DOHH2 (cell line): Measurements from ENCODE around the gene TMEM9B.
"Not testable (repeated sequence)": the region's sequence is repeated elsewhere in the genome, so short reads cannot be mapped to it uniquely, and the experiment has no call there.

Experiments used
- H3F3A ChIP-seq: fragments of 200-600 bp; sonication (generic), shearing (Covaris generic); 2 replicates; pipeline ENCODE4 v1.6.0; 2016; ENCODE audit warnings: antibody characterized with exemption, mild to moderate bottlenecking; ENCODE audit not compliant: control insufficient read depth, insufficient read depth
- H3K27ac ChIP-seq: fragments of 200-600 bp; sonication (generic); 2 replicates; pipeline ENCODE4 v1.5.1; 2014; ENCODE audit warnings: low read depth, mild to moderate bottlenecking, low read length, moderate library complexity
- H3K27me3 ChIP-seq: fragments of 200-600 bp; sonication (generic); 2 replicates; pipeline ENCODE4 v1.6.1; 2014; ENCODE audit warnings: mild to moderate bottlenecking, low read length, mixed read lengths; ENCODE audit not compliant: control insufficient read depth
- H3K36me3 ChIP-seq: fragments of 200-600 bp; sonication (generic); 2 replicates; pipeline ENCODE4 v1.6.1; 2014; ENCODE audit warnings: mild to moderate bottlenecking, low read length, moderate library complexity, mixed read lengths; ENCODE audit not compliant: control insufficient read depth
- H3K4me1 ChIP-seq: fragments of 200-600 bp; sonication (generic); 2 replicates; pipeline ENCODE4 v1.6.1; 2014; ENCODE audit warnings: mild to moderate bottlenecking, low read length, mixed read lengths; ENCODE audit not compliant: control insufficient read depth
- H3K4me2 ChIP-seq: fragments of 200-600 bp; sonication (generic); 2 replicates; pipeline ENCODE4 v1.6.0; 2014; ENCODE audit warnings: mild to moderate bottlenecking, low read length, moderate library complexity
- H3K4me3 ChIP-seq: fragments of 200-600 bp; sonication (generic); 2 replicates; pipeline ENCODE4 v1.5.1; 2014; ENCODE audit warnings: mild to moderate bottlenecking, low read length, mixed read lengths
- H3K79me2 ChIP-seq: fragments of 200-600 bp; sonication (generic); 2 replicates; pipeline ENCODE4 v1.6.1; 2014; ENCODE audit warnings: mild to moderate bottlenecking, low read length, mixed read lengths; ENCODE audit not compliant: control insufficient read depth
- H3K9me2 ChIP-seq: fragments of 200-600 bp; sonication (generic); replicated peaks from 2 replicates; pipeline ENCODE4 v1.6.1; 2014; ENCODE audit warnings: mild to moderate bottlenecking, low read length, mixed read lengths; ENCODE audit not compliant: control insufficient read depth
- H3K9me3 ChIP-seq: fragments of 200-600 bp; sonication (generic); 2 replicates; pipeline ENCODE4 v1.6.1; 2014; ENCODE audit warnings: antibody characterized with exemption, low read length, mixed read lengths; ENCODE audit not compliant: control insufficient read depth, insufficient read depth
- H4K20me1 ChIP-seq: fragments of 200-600 bp; sonication (generic); 2 replicates; pipeline ENCODE4 v1.6.0; 2014; ENCODE audit warnings: low read depth, mild to moderate bottlenecking, antibody characterized with exemption, low read length, moderate library complexity; ENCODE audit not compliant: control insufficient read depth, insufficient read depth
- EZH2phosphoT487 ChIP-seq: fragments of 200-600 bp; sonication (generic); IDR thresholded peaks from 2 replicates; pipeline ENCODE4 v1.6.1; 2017; ENCODE audit warnings: borderline replicate concordance, mild to moderate bottlenecking, antibody characterized with exemption, low read length, moderate library complexity, mixed read lengths
- TF ChIP-seq, protein P1 (sequence below): fragments of 200-600 bp; sonication (generic); IDR thresholded peaks from one replicate; pipeline ENCODE4 v1.5.1; 2014; ENCODE audit warnings: antibody characterized with exemption, mild to moderate bottlenecking, low read depth, low read length; ENCODE audit not compliant: poor library complexity, severe bottlenecking

TMEM9B gene

GRCh38 chr11:8988329-8989234 is 24.3 kb upstream of the TMEM9B start:
- no peak for TF ChIP-seq EZH2phosphoT487
- Histone ChIP-seq H3F3A (no peaks in the 10 kb centered on the region), H3K9me2 (no peaks in the 10 kb centered on the region), H4K20me1 (no peaks in the 10 kb centered on the region), H3K79me2 (no peaks in the 10 kb centered on the region), H3K36me3 (no peaks in the 10 kb centered on the region), H3K27ac (no peak overlapping the region), H3K27me3 (peaks cover 11% of the 10 kb centered on the region), H3K9me3 (no peaks in the 10 kb centered on the region), H3K4me1 (no peaks in the 10 kb centered on the region), H3K4me3 (no peak overlapping the region), H3K4me2 (no peak overlapping the region)

DNA sequence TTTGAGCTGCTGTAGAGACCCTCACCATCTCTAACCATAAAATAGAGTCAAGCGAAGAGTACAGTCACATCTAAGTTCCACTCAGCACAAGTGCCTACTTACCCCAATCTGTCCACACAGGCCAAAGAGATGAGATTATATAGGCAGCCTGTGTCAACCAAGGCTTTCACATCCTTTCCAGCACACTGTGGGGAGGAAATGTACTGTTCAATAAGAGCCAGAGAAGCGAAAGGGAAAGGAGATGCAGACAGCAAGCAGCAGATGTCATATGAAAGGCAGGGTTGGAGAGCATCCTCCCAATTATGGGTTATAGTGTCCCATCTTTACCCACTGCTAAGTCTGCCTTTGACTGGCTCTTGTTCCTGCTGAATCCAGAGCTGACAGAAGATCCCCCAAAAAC is 23.2 kb upstream of the TMEM9B start:
- Histone ChIP-seq H3K9me3 (no peaks in the 10 kb centered on the region), H3F3A (no peaks in the 10 kb centered on the region), H3K4me3 (no peak overlapping the region), H3K4me1 (no peaks in the 10 kb centered on the region), H4K20me1 (no peaks in the 10 kb centered on the region), H3K4me2 (no peak overlapping the region), H3K36me3 (no peaks in the 10 kb centered on the region), H3K27ac (no peak overlapping the region), H3K79me2 (no peaks in the 10 kb centered on the region), H3K27me3 (peaks cover 14% of the 10 kb centered on the region), H3K9me2 (no peaks in the 10 kb centered on the region)
- TF ChIP-seq, protein P1, sequence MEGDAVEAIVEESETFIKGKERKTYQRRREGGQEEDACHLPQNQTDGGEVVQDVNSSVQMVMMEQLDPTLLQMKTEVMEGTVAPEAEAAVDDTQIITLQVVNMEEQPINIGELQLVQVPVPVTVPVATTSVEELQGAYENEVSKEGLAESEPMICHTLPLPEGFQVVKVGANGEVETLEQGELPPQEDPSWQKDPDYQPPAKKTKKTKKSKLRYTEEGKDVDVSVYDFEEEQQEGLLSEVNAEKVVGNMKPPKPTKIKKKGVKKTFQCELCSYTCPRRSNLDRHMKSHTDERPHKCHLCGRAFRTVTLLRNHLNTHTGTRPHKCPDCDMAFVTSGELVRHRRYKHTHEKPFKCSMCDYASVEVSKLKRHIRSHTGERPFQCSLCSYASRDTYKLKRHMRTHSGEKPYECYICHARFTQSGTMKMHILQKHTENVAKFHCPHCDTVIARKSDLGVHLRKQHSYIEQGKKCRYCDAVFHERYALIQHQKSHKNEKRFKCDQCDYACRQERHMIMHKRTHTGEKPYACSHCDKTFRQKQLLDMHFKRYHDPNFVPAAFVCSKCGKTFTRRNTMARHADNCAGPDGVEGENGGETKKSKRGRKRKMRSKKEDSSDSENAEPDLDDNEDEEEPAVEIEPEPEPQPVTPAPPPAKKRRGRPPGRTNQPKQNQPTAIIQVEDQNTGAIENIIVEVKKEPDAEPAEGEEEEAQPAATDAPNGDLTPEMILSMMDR = no peak
- TF ChIP-seq EZH2phosphoT487 = no peak

GRCh38 chr11:8986772-8987171 is 22.5 kb upstream of the TMEM9B start:
- not testable (repeated sequence) for H3K79me2 ChIP-seq, H4K20me1 ChIP-seq, H3K36me3 ChIP-seq, H3K27ac ChIP-seq, H3K9me2 ChIP-seq, H3K4me1 ChIP-seq, H3K9me3 ChIP-seq, H3F3A ChIP-seq, H3K4me2 ChIP-seq, H3K4me3 ChIP-seq
- H3K27me3 ChIP-seq = peaks cover 14% of the 10 kb centered on the region

- Histone ChIP-seq H3F3A (no peaks in the 10 kb centered on the region), H3K4me3 (no peak overlapping the region), H3K27me3 (peaks cover 14% of the 10 kb centered on the region), H3K9me2 (no peaks in the 10 kb centered on the region), H3K36me3 (no peaks in the 10 kb centered on the region), H3K27ac (no peak overlapping the region), H3K79me2 (no peaks in the 10 kb centered on the region), H3K4me1 (no peaks in the 10 kb centered on the region), H3K4me2 (no peak overlapping the region), H4K20me1 (no peaks in the 10 kb centered on the region), H3K9me3 (no peaks in the 10 kb centered on the region)
- no peak for TF ChIP-seq EZH2phosphoT487
- TF ChIP-seq, protein P1 = no peak
Measured at GRCh38 chr11:8985462-8985861, 21.2 kb upstream of the TMEM9B start.
